Urinary bladder (tissue), 4 donors: Measurements from ENCODE around the gene SPIB. TPM values are rescaled to one million over a fixed set of nuclear protein-coding genes. Genes with fewer than 3 reads are reported as not detected.
A peak's percentile ranks its signal among the peaks of the same experiment; 100 is the strongest.

ENCODE experiments used
- DNase-seq: peaks from one replicate; pipeline ENCODE4 v3.0.0-alpha.2; 2015; ENCODE audit errors: extremely low spot score
- H3K27ac ChIP-seq: one replicate; pipeline ENCODE4 v1.5.1; 2013; ENCODE audit warnings: low read depth, mild to moderate bottlenecking, moderate library complexity
- H3K36me3 ChIP-seq: one replicate; pipeline ENCODE4 v1.6.1; 2013; ENCODE audit warnings: mild to moderate bottlenecking, moderate library complexity; ENCODE audit not compliant: insufficient read depth
- H3K4me1 ChIP-seq: one replicate; pipeline ENCODE4 v1.6.1; 2013; ENCODE audit warnings: mild to moderate bottlenecking, moderate library complexity; ENCODE audit not compliant: insufficient read depth
- H3K4me3 ChIP-seq: one replicate; pipeline ENCODE4 v1.5.1; 2013; ENCODE audit warnings: low read depth, low read length
- WGBS: extraction: QIAGEN DNeasy Blood & Tissue Kit; methylation state at CpG from one replicate; pipeline ENCODE4 v1.1.7; 2013; 5-methylcytosine and 5-hydroxymethylcytosine counted together
- polyA plus RNA-seq: library from polyadenylated mRNA; stranded (reverse); fragments of 200-250 nt; gene quantifications from one replicate; pipeline ENCODE4 v1.2.3, GENCODE V29; 2013
- total RNA-seq: library from RNA; depleted of rRNA; stranded (reverse); fragments of >200 nt; gene quantifications from one replicate; pipeline ENCODE4 v1.2.3, GENCODE V29; 2014
- donor health status: healthy with polysubstance abuse.
- donor health status: healthy.

The SPIB gene
- total and polyA plus RNA-seq, 2 donors: 0.20 to 1.2 TPM

- no peak overlapping the region for H3K27ac ChIP-seq
- H3K4me3 ChIP-seq: no peak overlapping the region
- WGBS: 6% methylated on average over 14 of the region's 14 CpGs
- no peaks in the 10 kb centered on the region for H3K4me1 ChIP-seq
- no peaks in the 10 kb centered on the region for H3K36me3 ChIP-seq
- no peak for DNase-seq
These were observed 363 bp downstream of the SPIB start for GRCh38 chr19:50419022-50419579.

GRCh38 chr19:50419580-50420035 lies 870 bp downstream of the SPIB start:
- no peaks in the 10 kb centered on the region for H3K4me1 ChIP-seq
- H3K4me3 ChIP-seq: no peak overlapping the region
- WGBS: 9% methylated on average over 8 of the region's 8 CpGs
- no peak overlapping the region for H3K27ac ChIP-seq
- DNase-seq: no peak
- H3K36me3 ChIP-seq: no peaks in the 10 kb centered on the region

GRCh38 chr19:50420127-50420526 lies 1.4 kb downstream of the SPIB start:
- Histone ChIP-seq H3K4me3 (no peak overlapping the region), H3K27ac (no peak overlapping the region), H3K36me3 (no peaks in the 10 kb centered on the region), H3K4me1 (no peaks in the 10 kb centered on the region)
- 38% methylated on average over 3 of the region's 3 CpGs for WGBS
- no peak for DNase-seq

- no peak overlapping the region for H3K27ac ChIP-seq
- H3K36me3 ChIP-seq: no peaks in the 10 kb centered on the region
- DNase-seq: no peak
- WGBS: 60% methylated on average over 3 of the region's 3 CpGs
- H3K4me1 ChIP-seq: no peaks in the 10 kb centered on the region
- H3K4me3 ChIP-seq: no peak overlapping the region
These were observed 2.1 kb downstream of the SPIB start for GRCh38 chr19:50420808-50421207.

- 82% methylated on average over 18 of the region's 18 CpGs for WGBS
These were observed 3.9 kb downstream of the SPIB start for GRCh38 chr19:50422397-50423278.

DNA sequence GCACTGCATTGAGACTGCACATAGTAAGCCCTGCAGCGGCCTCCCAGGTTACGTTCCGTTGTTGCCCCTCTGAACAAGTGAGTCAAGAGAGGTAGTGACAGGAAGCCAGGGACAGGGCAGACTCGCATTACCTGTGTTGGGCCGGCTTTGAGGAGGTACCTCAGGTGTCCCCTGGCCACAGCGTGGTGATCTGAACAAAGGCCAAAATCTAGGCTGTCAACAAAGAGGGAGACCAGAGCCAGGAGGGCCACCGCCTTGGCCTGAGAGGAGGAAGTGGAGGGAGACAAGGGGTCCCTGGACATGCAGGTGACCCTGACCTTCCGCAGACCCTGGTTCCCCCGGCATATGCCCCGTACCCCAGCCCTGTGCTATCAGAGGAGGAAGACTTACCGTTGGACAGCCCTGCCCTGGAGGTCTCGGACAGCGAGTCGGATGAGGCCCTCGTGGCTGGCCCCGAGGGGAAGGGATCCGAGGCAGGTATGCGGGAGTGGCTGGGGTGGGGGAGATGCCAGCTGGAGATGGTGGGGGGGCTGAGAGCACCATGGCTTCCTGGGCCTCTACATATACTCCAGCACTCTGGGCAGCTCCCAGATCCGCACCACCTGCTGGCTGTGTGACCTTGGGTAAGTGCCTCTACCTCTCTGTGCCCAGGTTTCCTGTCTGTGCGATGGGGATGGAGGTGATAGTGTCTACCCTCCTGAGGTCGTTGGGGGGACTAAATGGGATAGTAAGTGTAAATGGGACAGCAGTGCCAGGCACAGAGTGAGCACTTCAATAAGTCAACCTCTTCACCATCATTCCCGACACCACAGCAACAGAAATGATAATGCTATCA lies 4.8 kb downstream of the SPIB start:
- Histone ChIP-seq H3K27ac (no peak overlapping the region), H3K4me3 (no peak overlapping the region), H3K36me3 (no peaks in the 10 kb centered on the region), H3K4me1 (no peaks in the 10 kb centered on the region)
- 84% methylated on average over 22 of the region's 22 CpGs for WGBS
- DNase-seq: no peak

More at GRCh38 chr19:50422397-50423278, 3.9 kb downstream of the SPIB start:
- Histone ChIP-seq H3K4me1 (no peaks in the 10 kb centered on the region), H3K27ac (no peak overlapping the region), H3K36me3 (no peaks in the 10 kb centered on the region), H3K4me3 (no peak overlapping the region)
- no peak for DNase-seq

DNA sequence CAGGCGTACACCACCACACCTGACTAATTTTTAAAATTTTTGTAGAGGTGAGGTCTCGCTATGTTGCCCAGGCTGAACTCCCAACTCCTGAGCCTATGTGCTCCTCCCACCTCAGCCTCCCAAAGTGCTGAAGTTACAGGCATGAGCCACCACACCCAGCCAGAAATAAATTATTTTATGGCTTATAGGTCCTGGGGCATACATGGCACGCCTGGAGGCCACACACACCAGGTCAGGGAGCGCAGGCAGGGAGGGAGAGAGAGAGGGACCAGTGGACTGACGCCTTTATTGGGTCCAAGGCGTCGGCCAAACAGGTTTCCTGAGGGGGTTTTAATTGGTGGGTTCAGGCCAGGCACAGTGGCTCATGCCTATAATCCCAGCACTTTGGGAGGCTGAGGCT lies 6.8 kb downstream of the SPIB start:
- Histone ChIP-seq H3K4me1 (no peaks in the 10 kb centered on the region), H3K36me3 (no peaks in the 10 kb centered on the region), H3K4me3 (no peak overlapping the region), H3K27ac (no peak overlapping the region)
- no peak for DNase-seq
- WGBS: 59% methylated on average over 7 of the region's 7 CpGs

DNA sequence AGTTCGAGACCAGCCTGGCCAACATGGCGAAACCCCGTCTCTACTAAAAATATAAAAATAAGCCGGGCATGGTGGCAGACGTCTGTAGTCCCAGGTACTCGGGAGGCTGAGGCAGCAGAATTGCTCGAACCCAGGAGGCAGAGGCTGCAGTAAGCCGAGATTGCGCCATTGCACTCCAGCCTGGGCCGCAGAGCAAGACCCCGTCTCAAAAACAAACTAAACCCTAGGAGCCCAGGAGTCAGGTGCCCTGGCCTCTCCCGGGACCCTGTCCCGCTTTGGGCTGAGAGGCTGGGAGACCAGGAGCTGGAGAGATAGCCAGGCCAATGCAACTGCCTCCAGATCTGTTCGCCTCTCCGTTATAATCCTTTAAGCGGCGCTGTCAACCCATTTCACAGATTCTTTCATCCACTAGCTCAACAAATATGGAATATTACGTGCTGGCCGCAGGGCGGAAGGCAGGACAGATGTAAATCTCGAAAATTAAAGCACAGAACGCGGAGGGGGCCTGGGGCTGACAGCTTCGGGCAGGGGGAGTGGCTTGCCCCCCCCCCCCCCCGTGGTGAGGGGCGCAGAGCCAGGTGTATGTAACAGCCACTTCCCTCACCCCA lies 8.7 kb downstream of the SPIB start:
- Histone ChIP-seq H3K36me3 (no peaks in the 10 kb centered on the region), H3K27ac (no peak overlapping the region), H3K4me1 (no peaks in the 10 kb centered on the region), H3K4me3 (no peak overlapping the region)
- WGBS: 79% methylated on average over 26 of the region's 26 CpGs
- no peak for DNase-seq

GRCh38 chr19:50427997-50428425 lies 9.3 kb downstream of the SPIB start:
- DNase-seq: peak; percentile 61
- 4% methylated on average over 38 of the region's 38 CpGs for WGBS
- H3K27ac ChIP-seq: no peak overlapping the region
- no peaks in the 10 kb centered on the region for H3K36me3 ChIP-seq
- H3K4me3 ChIP-seq: peak overlapping the region; percentile 6
- no peaks in the 10 kb centered on the region for H3K4me1 ChIP-seq

DNA sequence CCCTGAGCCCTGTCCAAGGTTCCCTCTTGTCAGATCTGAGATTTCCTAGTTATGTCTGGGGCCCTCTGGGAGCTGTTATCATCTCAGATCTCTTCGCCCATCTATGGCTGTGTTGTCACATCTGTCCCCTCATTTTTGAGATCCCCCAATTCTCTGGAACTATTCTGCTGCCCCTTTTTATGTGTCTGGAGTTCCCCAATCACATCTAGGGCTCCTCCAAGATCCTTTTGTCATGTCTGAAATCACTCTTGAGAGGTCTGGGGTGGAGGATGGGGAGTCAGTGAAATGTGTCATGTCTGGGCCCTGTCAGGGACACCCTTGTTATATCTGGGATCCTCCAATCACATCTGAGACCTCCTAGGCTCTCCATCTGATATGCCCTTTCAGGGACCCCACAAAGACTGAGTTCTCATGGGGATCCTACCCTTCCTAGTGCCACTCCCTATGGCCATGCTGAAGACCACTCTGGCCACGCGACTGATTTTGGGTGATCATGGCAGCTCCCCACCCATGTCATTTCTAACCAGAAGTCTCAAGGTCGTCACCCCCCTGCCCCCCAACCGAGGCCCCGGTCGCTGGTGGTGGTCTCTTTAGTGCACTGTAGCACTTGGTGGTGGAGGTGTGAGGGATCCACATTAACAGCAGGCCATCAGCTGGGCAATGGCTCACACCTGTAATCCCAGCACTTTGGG lies 10.2 kb downstream of the SPIB start:
- 83% methylated on average over 7 of the region's 7 CpGs for WGBS
- DNase-seq: no peak
- Histone ChIP-seq H3K4me3 (no peak overlapping the region), H3K36me3 (no peaks in the 10 kb centered on the region), H3K27ac (no peak overlapping the region), H3K4me1 (no peaks in the 10 kb centered on the region)

DNA sequence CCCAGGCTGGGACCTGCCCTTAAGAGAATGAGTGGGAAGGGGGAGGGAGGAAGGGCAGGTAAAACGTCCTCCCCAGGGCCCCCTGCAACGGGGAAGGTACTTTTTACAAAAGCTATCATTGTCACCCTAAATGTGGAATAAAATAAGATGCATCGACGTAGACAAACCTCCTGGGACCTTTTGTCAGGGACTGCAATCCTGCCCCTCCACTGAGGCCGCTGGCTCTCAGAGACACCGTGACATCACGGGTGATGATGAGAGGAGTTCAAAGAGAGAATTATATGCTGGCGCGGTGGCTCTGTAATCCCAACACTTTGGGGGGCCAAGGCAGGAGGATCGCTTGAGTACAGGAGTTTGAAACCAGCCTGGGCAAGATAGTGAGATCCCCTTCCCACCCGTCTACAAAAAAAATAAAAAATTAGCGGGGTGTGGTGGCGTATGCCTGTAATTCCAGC lies 12.2 kb downstream of the SPIB start:
- DNase-seq: no peak
- no peaks in the 10 kb centered on the region for H3K4me1 ChIP-seq
- 28% methylated on average over 13 of the region's 13 CpGs for WGBS
- H3K36me3 ChIP-seq: no peaks in the 10 kb centered on the region
- no peak overlapping the region for H3K4me3 ChIP-seq
- H3K27ac ChIP-seq: no peak overlapping the region

DNA sequence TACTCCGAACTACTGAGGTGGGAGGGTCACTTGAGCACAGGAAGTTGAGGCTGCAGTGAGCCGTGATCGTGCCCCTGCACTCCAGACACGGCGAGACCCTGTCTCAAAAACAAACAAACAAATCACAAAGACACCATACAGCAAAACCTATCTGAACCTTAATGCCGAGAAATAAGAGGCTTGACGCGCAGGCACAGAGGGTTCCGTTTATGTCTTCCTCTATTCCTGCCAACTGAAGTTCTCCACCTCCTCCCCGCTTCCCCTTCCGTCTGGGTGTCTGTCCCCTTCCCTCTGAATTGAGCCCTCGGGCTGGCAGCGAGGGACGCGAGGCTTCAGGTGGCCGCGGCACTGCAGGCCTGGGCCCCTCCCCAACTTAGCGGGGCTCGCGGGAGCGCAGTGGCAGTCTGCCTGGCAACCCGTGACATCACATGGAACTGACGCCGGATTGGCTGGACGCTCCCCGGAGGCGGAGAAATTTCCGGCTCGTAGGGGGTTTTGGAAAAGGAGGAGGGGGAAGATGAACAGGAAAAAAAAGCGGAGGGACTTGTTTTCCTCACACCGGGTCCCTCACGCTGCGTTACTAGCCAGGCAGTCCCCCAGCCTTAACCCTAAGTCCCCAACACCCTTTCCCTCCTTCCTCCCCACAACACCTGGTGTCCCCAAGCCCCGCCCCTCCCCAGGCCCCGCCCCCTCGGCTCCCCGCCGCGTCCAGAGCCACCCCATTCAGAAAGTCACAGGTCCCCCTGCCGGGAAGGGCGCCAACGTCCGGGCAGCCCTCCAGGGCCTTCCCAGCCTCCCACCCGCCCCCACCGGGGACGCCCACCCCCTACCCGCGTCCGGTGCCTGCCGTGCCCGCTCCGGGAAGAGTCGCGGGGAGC lies 12.8 kb downstream of the SPIB start:
- Histone ChIP-seq H3K36me3 (no peaks in the 10 kb centered on the region), H3K27ac (no peak overlapping the region), H3K4me1 (no peaks in the 10 kb centered on the region), H3K4me3 (peak overlapping the region; percentile 52)
- under 1% methylated on average over 54 of the region's 54 CpGs for WGBS
- peak; percentile 74 for DNase-seq
